Tibial nerve (tissue), 4 donors: ENCODE measurements around the gene SCCPDH. TPM values are rescaled to one million over a fixed set of nuclear protein-coding genes. Genes with fewer than 3 reads are reported as not detected.

Experiments
- DNase-seq, 2 donors: peaks; one replicate each; pipeline ENCODE4 v3.0.0-alpha.2; 2019; ENCODE audit warnings: low spot score in 2 of 2
- H3K27ac ChIP-seq, 4 donors: fragments of 200-600 bp; sonication (generic) in 3 of 4; one replicate each; pipeline ENCODE4 v1.5.1; 2017 to 2019; ENCODE audit warnings: mild to moderate bottlenecking in 1 of 4
- H3K27me3 ChIP-seq, 2 donors: fragments of 200-600 bp; sonication (generic) in 1 of 2; one replicate each; pipeline versions ENCODE4 v1.5.1 to v1.6.0; 2017 to 2019
- H3K36me3 ChIP-seq, 3 donors: fragments of 200-600 bp; sonication (generic); one replicate each; pipeline ENCODE4 v1.5.1; 2018 to 2019
- H3K4me1 ChIP-seq, 4 donors: fragments of 200-600 bp; sonication (generic) in 3 of 4; one replicate each; pipeline ENCODE4 v1.5.1; 2017 to 2019
- H3K4me3 ChIP-seq, 4 donors: fragments of 200-600 bp; sonication (generic) in 3 of 4; one replicate each; pipeline ENCODE4 v1.5.1; 2017 to 2019; ENCODE audit warnings: mild to moderate bottlenecking in 1 of 4, moderate library complexity in 1 of 4
- H3K9me3 ChIP-seq, 4 donors: fragments of 200-600 bp; sonication (generic) in 3 of 4; one replicate each; pipeline ENCODE4 v1.5.1; 2017 to 2019
- EP300 ChIP-seq, 2 donors: sonication (generic); formaldehyde crosslinking; IDR thresholded peaks; one replicate each; pipeline ENCODE4 v1.6.1; 2017; ENCODE audit warnings: antibody characterized with exemption in 2 of 2, mild to moderate bottlenecking in 1 of 2
- POLR2A ChIP-seq, 2 donors: fragments of 450-650 bp; IDR thresholded peaks; one replicate each; pipeline ENCODE4 v1.6.1; 2017; ENCODE audit warnings: antibody characterized with exemption in 2 of 2, mild to moderate bottlenecking in 2 of 2, moderate library complexity in 2 of 2
- WGBS, 2 donors: methylation state at CpG; one replicate each; pipeline ENCODE4 v1.1.5; 2018; 5-methylcytosine and 5-hydroxymethylcytosine counted together
- total RNA-seq, 4 donors: library from RNA; depleted of rRNA; stranded (reverse); fragments of >200 nt; gene quantifications; one replicate each; pipeline ENCODE4 v1.1.0, GENCODE V29; 2016
- TF ChIP-seq, protein P1 (sequence below), 5 experiments: fragments of 200-600 bp in 3 of 5; fragments of 450-650 bp in 2 of 5; sonication (generic) in 3 of 5; IDR thresholded peaks; one replicate each; pipeline ENCODE4 v1.5.1; 2016 to 2019; ENCODE audit warnings: antibody characterized with exemption in 5 of 5, mild to moderate bottlenecking in 3 of 5, moderate library complexity in 2 of 5

The SCCPDH gene
- total RNA-seq, 4 donors from 2014 or later, result 61.2 to 109 (median 74.6) TPM

DNA sequence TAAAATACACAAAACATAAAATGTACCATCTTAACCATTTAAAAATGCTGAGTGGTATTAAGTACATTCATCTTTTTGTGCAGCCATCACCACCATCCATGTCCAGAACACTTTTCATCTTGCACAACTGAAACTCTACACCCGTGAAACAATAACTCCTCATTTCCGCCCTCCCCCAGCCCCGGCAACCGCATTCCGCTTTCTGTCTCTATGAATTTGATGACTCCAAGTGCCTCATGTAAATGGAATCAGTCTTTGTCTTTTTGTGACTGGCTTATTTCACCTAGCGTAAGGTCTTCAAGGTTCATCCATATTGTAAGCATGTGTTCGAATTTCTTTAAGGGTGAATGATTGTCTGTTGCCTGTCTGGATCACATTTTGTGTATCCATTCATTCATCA, 37.2 kb downstream of the SCCPDH start:
- Histone ChIP-seq H3K27ac (no peak overlapping the region), H3K27me3 (no peaks in the 10 kb centered on the region), H3K4me3 (no peak overlapping the region), H3K9me3 (no peaks in the 10 kb centered on the region), H3K36me3 (peaks cover 0 to 72% (median 0%) of the 10 kb centered on the region in 3 donors), H3K4me1 (peaks cover 0 to 5% (median 0%) of the 10 kb centered on the region in 4 donors)
- WGBS, 2 donors, result 79 to 84% methylated on average over 7 of the region's 7 CpGs
- TF ChIP-seq EP300 (IDR thresholded peaks at IDR 0.05), result no peak
- TF ChIP-seq, protein P1, sequence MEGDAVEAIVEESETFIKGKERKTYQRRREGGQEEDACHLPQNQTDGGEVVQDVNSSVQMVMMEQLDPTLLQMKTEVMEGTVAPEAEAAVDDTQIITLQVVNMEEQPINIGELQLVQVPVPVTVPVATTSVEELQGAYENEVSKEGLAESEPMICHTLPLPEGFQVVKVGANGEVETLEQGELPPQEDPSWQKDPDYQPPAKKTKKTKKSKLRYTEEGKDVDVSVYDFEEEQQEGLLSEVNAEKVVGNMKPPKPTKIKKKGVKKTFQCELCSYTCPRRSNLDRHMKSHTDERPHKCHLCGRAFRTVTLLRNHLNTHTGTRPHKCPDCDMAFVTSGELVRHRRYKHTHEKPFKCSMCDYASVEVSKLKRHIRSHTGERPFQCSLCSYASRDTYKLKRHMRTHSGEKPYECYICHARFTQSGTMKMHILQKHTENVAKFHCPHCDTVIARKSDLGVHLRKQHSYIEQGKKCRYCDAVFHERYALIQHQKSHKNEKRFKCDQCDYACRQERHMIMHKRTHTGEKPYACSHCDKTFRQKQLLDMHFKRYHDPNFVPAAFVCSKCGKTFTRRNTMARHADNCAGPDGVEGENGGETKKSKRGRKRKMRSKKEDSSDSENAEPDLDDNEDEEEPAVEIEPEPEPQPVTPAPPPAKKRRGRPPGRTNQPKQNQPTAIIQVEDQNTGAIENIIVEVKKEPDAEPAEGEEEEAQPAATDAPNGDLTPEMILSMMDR (IDR thresholded peaks at IDR 0.05), result no peak
- TF ChIP-seq POLR2A (IDR thresholded peaks at IDR 0.05), result no peak
- DNase-seq, result no peak

DNA sequence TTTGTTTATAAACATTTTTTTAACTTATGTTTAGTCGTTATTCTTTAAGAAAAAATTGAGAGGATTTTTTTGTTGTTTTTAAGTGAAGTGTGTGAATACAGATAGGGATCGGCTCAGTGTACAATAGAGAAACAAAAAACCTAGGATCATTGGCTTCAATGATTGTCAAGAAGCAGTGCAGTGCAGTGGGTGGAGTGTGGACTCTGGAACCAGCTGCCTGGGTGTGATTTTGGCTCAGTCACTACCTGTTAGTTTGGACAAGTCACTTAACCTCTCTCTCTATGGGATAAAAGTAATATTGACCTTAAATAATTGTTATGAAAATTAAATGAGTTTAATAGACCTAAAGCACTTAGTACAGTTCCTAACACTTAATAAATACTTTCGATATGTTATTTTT, 41.3 kb downstream of the SCCPDH start:
- H3K4me1 ChIP-seq, result peaks cover 0 to 2% (median 0%) of the 10 kb centered on the region in 4 donors
- H3K36me3 ChIP-seq, result peaks cover 0 to 91% (median 0%) of the 10 kb centered on the region in 3 donors
- H3K27me3 ChIP-seq, result no peaks in the 10 kb centered on the region
- no peak overlapping the region for H3K4me3 ChIP-seq
- no peak for DNase-seq
- no peak overlapping the region for H3K27ac ChIP-seq
- H3K9me3 ChIP-seq, result no peaks in the 10 kb centered on the region
- 91% methylated on average over 3 of the region's 3 CpGs for WGBS, 2 donors
- TF ChIP-seq, protein P1 (IDR thresholded peaks at IDR 0.05), result no peak
- no peak for TF ChIP-seq EP300 (IDR thresholded peaks at IDR 0.05)
- TF ChIP-seq POLR2A (IDR thresholded peaks at IDR 0.05), result no peak

DNA sequence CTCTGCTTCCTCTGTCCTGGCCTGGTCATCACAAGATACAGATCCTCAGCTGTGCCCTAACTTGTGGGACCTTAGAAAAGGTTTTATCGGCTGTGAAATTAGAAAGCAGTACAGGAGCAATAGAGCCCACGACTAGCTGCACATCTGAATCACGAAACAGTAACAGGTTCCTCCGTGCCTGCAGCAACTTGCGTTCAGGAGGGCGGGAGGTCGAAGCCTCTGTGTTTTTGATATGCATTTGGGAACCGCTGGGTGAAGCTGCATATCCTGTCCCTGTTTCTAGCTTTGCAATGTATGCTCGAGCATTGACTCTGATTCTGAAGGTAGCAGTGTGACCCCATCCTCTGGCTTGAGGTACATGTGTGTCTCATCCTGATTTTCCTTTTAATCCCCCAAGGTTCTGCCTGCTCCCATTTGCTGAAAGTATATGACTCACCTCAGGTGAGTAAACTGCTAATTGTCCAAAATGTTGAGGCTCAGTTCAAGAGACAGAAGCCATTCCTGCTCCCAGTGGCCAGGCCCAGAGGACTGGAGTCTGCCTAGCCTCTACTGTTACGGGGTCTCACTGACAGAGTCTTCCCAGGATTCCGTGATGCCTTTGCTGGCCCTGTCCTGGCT, 44.3 kb downstream of the SCCPDH start:
- Histone ChIP-seq H3K9me3 (no peaks in the 10 kb centered on the region), H3K36me3 (peaks cover 0 to 91% (median 0%) of the 10 kb centered on the region in 3 donors), H3K27ac (peak overlapping the region in 2 of 4 donors; percentile 9 to 39), H3K27me3 (no peaks in the 10 kb centered on the region), H3K4me3 (no peak overlapping the region), H3K4me1 (no peaks in the 10 kb centered on the region)
- 70 to 72% methylated on average over 11 of the region's 11 CpGs for WGBS, 2 donors
- no peak for DNase-seq
- TF ChIP-seq, protein P1 (IDR thresholded peaks at IDR 0.05), result no peak
- TF ChIP-seq POLR2A (IDR thresholded peaks at IDR 0.05), result no peak
- no peak for TF ChIP-seq EP300 (IDR thresholded peaks at IDR 0.05)

DNA sequence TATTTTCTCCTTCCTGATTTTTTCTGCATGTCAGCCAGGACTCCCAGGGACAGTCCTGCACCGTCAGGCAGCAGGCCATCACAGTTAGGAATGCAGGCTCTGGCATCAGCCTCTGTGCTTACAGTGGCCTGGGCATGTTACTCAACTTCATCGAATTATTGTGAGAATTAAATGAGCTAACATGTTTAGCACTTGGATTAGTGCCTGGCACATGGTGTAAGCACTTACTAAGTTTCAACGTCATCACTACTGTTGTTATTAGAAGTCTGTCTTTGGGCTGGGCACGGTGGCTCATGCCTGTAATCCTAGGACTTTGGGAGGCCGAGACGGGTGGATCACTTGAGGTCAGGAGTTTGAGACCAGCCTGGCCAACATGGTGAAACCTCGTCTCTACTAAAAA, 45.1 kb downstream of the SCCPDH start:
- Histone ChIP-seq H3K9me3 (no peaks in the 10 kb centered on the region), H3K4me1 (no peaks in the 10 kb centered on the region), H3K36me3 (peaks cover 0 to 91% (median 0%) of the 10 kb centered on the region in 3 donors), H3K27ac (peak overlapping the region in 2 of 4 donors; percentile 33 to 39), H3K4me3 (no peak overlapping the region), H3K27me3 (no peaks in the 10 kb centered on the region)
- DNase-seq, result peak in 1 of 2 donors; percentile 57
- WGBS, 2 donors, result 64 to 69% methylated on average over 7 of the region's 7 CpGs
- TF ChIP-seq, protein P1 (IDR thresholded peaks at IDR 0.05), result no peak
- peak in 1 of 2 donors; percentile 62 for TF ChIP-seq EP300 (IDR thresholded peaks at IDR 0.05)

DNA sequence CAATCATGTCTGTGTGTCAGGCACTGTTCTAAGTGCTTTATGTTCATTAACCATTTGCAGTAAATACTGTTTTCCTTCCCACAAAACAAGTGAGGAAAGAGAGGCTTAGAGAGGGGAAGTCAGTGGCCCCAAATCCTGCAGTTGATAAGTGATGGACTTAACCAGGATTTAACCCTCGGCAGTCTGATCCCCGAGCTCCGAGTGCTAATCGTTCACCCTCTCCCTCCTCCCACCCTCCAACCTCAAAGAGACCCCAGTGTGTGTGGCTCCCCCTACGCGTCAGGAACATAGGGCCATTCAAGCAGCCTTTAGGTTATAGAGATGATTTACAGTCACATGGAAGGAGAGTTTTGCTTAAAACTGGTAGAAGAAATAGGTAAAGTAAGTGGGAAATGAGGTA, 47.2 kb downstream of the SCCPDH start:
- peaks cover 0 to 93% (median 0%) of the 10 kb centered on the region in 3 donors for H3K36me3 ChIP-seq
- H3K4me3 ChIP-seq, result no peak overlapping the region
- H3K27ac ChIP-seq, result no peak overlapping the region
- TF ChIP-seq, protein P1 (IDR thresholded peaks at IDR 0.05), result no peak
- TF ChIP-seq EP300 (IDR thresholded peaks at IDR 0.05) (no peak), POLR2A (IDR thresholded peaks at IDR 0.05) (no peak)
- no peaks in the 10 kb centered on the region for H3K27me3 ChIP-seq
- no peaks in the 10 kb centered on the region for H3K9me3 ChIP-seq
- H3K4me1 ChIP-seq, result no peaks in the 10 kb centered on the region
- 87 to 91% methylated on average over 6 of the region's 6 CpGs for WGBS, 2 donors
- no peak for DNase-seq
